Measurements from ENCODE around the gene MIPOL1. TPM values are rescaled to one million over a fixed set of nuclear protein-coding genes. Genes with fewer than 3 reads are reported as not detected.

MIPOL1 gene
- total RNA-seq, 1 donor from 2014 or later, result not detected

DNA sequence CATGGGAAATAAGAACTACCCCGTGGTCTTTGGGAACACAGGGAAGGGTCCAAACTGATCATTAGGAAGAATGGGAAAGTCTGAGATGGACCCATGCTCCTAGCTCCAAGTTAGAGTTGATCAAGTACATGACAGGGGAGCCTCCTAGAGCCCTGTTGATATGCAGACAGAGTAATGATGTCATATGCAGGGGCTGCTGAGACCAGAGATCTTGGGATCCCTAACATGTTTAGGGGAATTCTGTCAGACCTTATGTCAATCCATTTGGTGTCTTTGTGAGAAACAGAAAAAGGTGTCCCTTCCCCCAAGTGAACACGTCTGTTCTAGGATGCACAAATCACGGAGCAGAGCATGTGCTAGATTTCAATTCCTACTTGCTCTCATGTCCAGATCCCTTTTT lies 31.9 kb upstream of the MIPOL1 start:
- TF ChIP-seq, protein P1, sequence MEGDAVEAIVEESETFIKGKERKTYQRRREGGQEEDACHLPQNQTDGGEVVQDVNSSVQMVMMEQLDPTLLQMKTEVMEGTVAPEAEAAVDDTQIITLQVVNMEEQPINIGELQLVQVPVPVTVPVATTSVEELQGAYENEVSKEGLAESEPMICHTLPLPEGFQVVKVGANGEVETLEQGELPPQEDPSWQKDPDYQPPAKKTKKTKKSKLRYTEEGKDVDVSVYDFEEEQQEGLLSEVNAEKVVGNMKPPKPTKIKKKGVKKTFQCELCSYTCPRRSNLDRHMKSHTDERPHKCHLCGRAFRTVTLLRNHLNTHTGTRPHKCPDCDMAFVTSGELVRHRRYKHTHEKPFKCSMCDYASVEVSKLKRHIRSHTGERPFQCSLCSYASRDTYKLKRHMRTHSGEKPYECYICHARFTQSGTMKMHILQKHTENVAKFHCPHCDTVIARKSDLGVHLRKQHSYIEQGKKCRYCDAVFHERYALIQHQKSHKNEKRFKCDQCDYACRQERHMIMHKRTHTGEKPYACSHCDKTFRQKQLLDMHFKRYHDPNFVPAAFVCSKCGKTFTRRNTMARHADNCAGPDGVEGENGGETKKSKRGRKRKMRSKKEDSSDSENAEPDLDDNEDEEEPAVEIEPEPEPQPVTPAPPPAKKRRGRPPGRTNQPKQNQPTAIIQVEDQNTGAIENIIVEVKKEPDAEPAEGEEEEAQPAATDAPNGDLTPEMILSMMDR (IDR thresholded peaks at IDR 0.05), result no peak
- ChIA-PET POLR2A (no interaction called here), CTCF (no interaction called here)
- H3K36me3 Mint-ChIP-seq (ENCODE audit: low read depth), result no peaks in the 10 kb centered on the region
- DNase-seq, result no peak
- H3K4me1 Mint-ChIP-seq, result no peaks in the 10 kb centered on the region
- ATAC-seq (ENCODE audit: low read depth), result no peak
- H3K4me3 Mint-ChIP-seq, result no peak overlapping the region
- no peak overlapping the region for H3K27ac Mint-ChIP-seq
- H3K27me3 Mint-ChIP-seq, result no peaks in the 10 kb centered on the region
- intact Hi-C loops (cut with micrococcal nuclease), result no loop called here
- H3K9me3 Mint-ChIP-seq, result no peaks in the 10 kb centered on the region

DNA sequence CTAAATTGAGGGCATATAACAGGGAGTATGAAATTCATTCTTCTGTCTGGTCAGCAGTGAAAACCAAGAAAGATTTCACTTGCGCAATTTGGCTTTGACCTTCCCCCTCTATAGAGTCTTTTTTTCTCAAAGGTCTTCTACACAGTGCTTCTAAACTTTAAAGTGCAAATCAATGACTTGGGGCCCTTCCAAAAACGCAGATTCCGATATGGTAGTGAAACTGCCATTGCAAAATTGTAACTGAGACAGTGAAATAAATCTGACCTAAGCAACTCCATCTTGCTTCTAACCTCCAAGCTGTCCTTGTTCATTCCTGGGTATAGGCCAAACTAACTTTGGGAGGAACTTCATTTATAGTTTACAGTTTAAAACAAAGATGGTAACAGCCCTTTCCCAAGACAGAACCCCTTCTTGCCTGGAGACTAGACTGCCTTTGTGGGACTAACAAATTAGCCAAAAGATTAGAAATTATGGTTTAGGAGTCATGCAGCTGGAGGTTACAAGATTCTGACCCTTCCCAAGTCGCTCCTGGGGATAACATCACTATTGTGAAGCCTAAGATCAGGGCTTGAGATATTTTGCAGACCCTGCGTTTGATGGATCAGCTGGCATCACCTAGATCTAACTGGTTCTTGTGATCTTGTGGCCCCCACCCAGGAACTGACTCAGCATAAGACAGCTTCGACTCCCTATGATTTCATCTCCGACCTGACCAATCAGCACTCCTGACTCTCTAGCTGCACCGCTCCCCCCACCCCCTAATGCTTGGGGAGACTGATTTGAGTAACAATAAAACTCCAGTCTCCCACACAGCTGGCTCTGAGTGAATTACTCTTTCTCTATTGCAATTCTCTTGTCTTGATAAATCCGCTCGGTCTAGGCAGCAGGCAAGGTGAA lies 30.3 kb upstream of the MIPOL1 start:
- TF ChIP-seq, protein P1 (IDR thresholded peaks at IDR 0.05), result no peak
- no peaks in the 10 kb centered on the region for H3K36me3 Mint-ChIP-seq (ENCODE audit: low read depth)
- CTCF ChIA-PET, result no interaction called here
- POLR2A ChIA-PET, result no interaction called here
- no peak overlapping the region for H3K4me3 Mint-ChIP-seq
- no peak overlapping the region for H3K27ac Mint-ChIP-seq
- H3K9me3 Mint-ChIP-seq, result no peaks in the 10 kb centered on the region
- ATAC-seq (ENCODE audit: low read depth) (no peak), DNase-seq (no peak)
- H3K4me1 Mint-ChIP-seq, result peaks cover 2% of the 10 kb centered on the region
- H3K27me3 Mint-ChIP-seq, result peaks cover 3% of the 10 kb centered on the region
- intact Hi-C loops (cut with micrococcal nuclease), result no loop called here

DNA sequence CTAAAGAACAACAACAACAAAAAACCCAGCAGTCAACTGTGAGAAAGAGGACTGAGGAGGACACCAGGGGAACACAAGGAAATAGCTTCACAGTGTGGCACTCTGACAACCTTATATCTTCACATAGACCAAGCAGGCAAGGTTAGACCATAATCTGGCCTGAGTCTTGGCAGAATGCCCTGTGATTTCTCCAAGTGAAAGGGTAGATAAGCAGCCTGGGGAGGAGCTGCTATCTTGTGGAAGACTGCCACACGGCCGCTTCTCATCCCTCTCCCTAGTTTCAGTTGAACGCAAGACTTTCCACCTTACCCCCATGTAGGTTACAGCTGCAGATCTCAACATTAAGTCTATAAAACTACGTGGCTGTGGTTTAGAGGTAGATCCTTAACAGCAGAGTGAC lies 29.0 kb upstream of the MIPOL1 start:
- H3K27me3 Mint-ChIP-seq, result peaks cover 6% of the 10 kb centered on the region

DNA sequence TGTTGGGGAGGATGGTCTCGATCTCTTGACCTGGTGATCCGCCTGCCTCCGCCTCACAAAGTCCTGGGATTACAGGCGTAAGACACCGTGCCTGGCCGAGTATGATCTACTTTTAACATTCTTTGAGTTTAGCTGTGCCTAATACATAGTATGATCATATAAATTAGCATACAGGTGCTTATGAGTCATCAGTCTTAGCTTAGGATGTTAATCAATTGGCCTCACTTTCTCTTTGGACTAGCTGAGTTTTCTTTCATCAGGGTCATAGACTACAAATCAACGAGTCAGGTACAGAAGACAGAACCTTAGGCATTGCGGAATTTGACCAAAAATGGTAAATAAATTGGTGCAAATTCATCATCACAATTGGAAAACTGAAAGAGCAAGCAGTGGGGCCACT lies 27.5 kb upstream of the MIPOL1 start:
- Mint-ChIP-seq H3K27me3 (peaks cover 6% of the 10 kb centered on the region), H3K4me3 (no peak overlapping the region), H3K36me3 (ENCODE audit: low read depth) (no peaks in the 10 kb centered on the region), H3K4me1 (peaks cover 2% of the 10 kb centered on the region), H3K27ac (no peak overlapping the region), H3K9me3 (no peaks in the 10 kb centered on the region)
- POLR2A ChIA-PET, result no interaction called here
- TF ChIP-seq, protein P1 (IDR thresholded peaks at IDR 0.05), result no peak
- ATAC-seq (ENCODE audit: low read depth) (no peak), DNase-seq (no peak)
- intact Hi-C loops (cut with micrococcal nuclease), result no loop called here
- CTCF ChIA-PET, result no interaction called here

More for the DNA sequence above, 29.0 kb upstream of the MIPOL1 start:
- intact Hi-C loops (cut with micrococcal nuclease), result no loop called here
- Mint-ChIP-seq H3K4me3 (no peak overlapping the region), H3K9me3 (no peaks in the 10 kb centered on the region), H3K36me3 (ENCODE audit: low read depth) (no peaks in the 10 kb centered on the region), H3K4me1 (peaks cover 2% of the 10 kb centered on the region), H3K27ac (no peak overlapping the region)
- no peak for ATAC-seq (ENCODE audit: low read depth)
- DNase-seq, result no peak
- POLR2A ChIA-PET, result no interaction called here
- TF ChIP-seq, protein P1 (IDR thresholded peaks at IDR 0.05), result no peak
- CTCF ChIA-PET, result no interaction called here

DNA sequence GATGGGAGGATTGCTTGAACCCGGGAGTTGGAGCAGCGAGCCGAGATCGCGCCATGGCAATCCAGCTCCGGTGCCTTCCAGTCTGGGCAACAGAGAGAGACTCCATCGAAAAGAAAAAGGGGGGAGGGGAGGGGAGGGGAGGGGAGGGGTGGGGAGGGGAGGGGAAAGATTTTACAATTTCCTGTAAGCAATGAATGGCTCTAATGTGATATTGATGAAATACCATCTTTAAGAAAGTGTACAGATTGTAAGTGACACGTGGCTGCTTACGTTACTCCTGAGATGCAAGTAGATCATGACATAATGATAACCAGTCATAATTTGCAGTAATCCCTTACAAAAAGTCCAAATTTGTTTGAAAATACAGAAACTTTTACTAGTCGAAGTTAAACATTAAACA lies 26.7 kb upstream of the MIPOL1 start:
- H3K27ac Mint-ChIP-seq, result no peak overlapping the region
- TF ChIP-seq, protein P1 (IDR thresholded peaks at IDR 0.05), result no peak
- H3K27me3 Mint-ChIP-seq, result peaks cover 6% of the 10 kb centered on the region
- no peaks in the 10 kb centered on the region for H3K9me3 Mint-ChIP-seq
- peaks cover 2% of the 10 kb centered on the region for H3K4me1 Mint-ChIP-seq
- POLR2A ChIA-PET, result no interaction called here
- no peaks in the 10 kb centered on the region for H3K36me3 Mint-ChIP-seq (ENCODE audit: low read depth)
- intact Hi-C loops (cut with micrococcal nuclease), result no loop called here
- no peak overlapping the region for H3K4me3 Mint-ChIP-seq
- CTCF ChIA-PET, result no interaction called here
- DNase-seq, result no peak
- no peak for ATAC-seq (ENCODE audit: low read depth)
